ENCODE measurements around the gene DDX6. TPM values are rescaled to one million over a fixed set of nuclear protein-coding genes. Genes with fewer than 3 reads are reported as not detected.

The DDX6 gene
- total and polyA plus RNA-seq, 4 donors, result 11.3 to 98.4 (median 43.8) TPM

DNA sequence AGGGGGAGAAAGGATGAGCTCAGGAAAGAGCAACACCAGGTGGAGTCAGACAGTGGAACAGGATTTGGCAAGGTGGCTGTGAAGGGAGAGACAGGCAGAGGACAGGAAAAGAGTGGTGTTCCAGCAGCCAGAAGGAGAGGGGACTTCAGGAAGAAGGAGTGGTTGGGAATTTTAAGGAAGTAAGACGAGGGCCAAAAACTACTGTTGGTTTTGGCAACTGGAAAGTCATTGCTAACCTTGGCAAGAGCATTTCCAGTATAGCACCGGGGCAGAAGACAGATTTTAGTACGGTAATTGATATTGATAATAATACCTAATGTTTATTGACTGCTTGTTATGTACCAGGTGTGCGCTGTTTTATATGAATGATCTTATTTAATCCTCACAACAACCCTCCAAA, 15.4 kb upstream of the DDX6 start:
- peaks cover 0 to 6% (median 2%) of the 10 kb centered on the region in 4 donors for H3K4me1 ChIP-seq (ENCODE audit: control insufficient read depth in 4 of 4, insufficient read depth in 4 of 4, low read length in 3 of 4)
- WGBS, result 43% methylated on average over 4 of the region's 4 CpGs
- no peaks in the 10 kb centered on the region for H3K9me3 ChIP-seq (ENCODE audit: control insufficient read depth in 4 of 4, low read length in 3 of 4)
- no peak overlapping the region for H3K4me3 ChIP-seq (ENCODE audit: low read depth in 1 of 3, low read length in 3 of 3)
- DNase-seq (ENCODE audit: low spot score), result no peak
- no peak overlapping the region for H3K27ac ChIP-seq (ENCODE audit: low read depth in 1 of 2, low read length in 2 of 2)
- H3K9ac ChIP-seq (ENCODE audit: low read depth in 1 of 2, low read length in 2 of 2), result no peak overlapping the region
- no peaks in the 10 kb centered on the region for H3K36me3 ChIP-seq (ENCODE audit: control insufficient read depth in 4 of 4, insufficient read depth in 3 of 4, low read depth in 1 of 4, low read length in 3 of 4)
- TF ChIP-seq HNF4G (IDR thresholded peaks at IDR 0.05) (no peak), CTCF (IDR thresholded peaks at IDR 0.05; ENCODE audit: low read depth, low read length, missing input control) (no peak), RAD21 (IDR thresholded peaks at IDR 0.05) (no peak)
- no peaks in the 10 kb centered on the region for H3K27me3 ChIP-seq (ENCODE audit: control insufficient read depth in 4 of 4, insufficient read depth in 4 of 4, low read length in 3 of 4)

GRCh38 chr11:118804094-118804493, 13.1 kb upstream of the DDX6 start:
- WGBS, result 98% methylated on average over 3 of the region's 3 CpGs
- H3K4me1 ChIP-seq (ENCODE audit: control insufficient read depth in 4 of 4, insufficient read depth in 4 of 4, low read length in 3 of 4), result peaks cover 0 to 6% (median 2%) of the 10 kb centered on the region in 4 donors
- no peak overlapping the region for H3K4me3 ChIP-seq (ENCODE audit: low read depth in 1 of 3, low read length in 3 of 3)
- no peak for DNase-seq (ENCODE audit: low spot score)
- H3K27ac ChIP-seq (ENCODE audit: low read depth in 1 of 2, low read length in 2 of 2), result no peak overlapping the region
- H3K9ac ChIP-seq (ENCODE audit: low read depth in 1 of 2, low read length in 2 of 2), result no peak overlapping the region
- TF ChIP-seq, protein P1, sequence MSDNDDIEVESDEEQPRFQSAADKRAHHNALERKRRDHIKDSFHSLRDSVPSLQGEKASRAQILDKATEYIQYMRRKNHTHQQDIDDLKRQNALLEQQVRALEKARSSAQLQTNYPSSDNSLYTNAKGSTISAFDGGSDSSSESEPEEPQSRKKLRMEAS (IDR thresholded peaks at IDR 0.05), result no peak
- TF ChIP-seq YY1 (IDR thresholded peaks at IDR 0.05) (no peak), HNF4A (conservative IDR thresholded peaks at IDR 0.05) (no peak), NR2F2 (IDR thresholded peaks at IDR 0.05) (no peak), REST (IDR thresholded peaks at IDR 0.05) (no peak), RAD21 (IDR thresholded peaks at IDR 0.05) (no peak), FOXA1 (IDR thresholded peaks at IDR 0.05) (no peak), CTCF (IDR thresholded peaks at IDR 0.05; ENCODE audit: low read depth, low read length, missing input control) (no peak), JUND (IDR thresholded peaks at IDR 0.05) (no peak), RXRA (IDR thresholded peaks at IDR 0.05) (no peak), ZBTB33 (IDR thresholded peaks at IDR 0.05) (no peak), TAF1 (conservative IDR thresholded peaks at IDR 0.05) (no peak), GABPA (IDR thresholded peaks at IDR 0.05 in 1 of 2, conservative IDR thresholded peaks at IDR 0.05 in 1 of 2) (no peak), EGR1 (IDR thresholded peaks at IDR 0.05; ENCODE audit: low read depth in 2 of 2) (no peak), SP1 (IDR thresholded peaks at IDR 0.05) (no peak), HNF4G (IDR thresholded peaks at IDR 0.05) (no peak), FOXA2 (IDR thresholded peaks at IDR 0.05) (no peak)
- TF ChIP-seq, protein P2, sequence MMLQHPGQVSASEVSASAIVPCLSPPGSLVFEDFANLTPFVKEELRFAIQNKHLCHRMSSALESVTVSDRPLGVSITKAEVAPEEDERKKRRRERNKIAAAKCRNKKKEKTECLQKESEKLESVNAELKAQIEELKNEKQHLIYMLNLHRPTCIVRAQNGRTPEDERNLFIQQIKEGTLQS (IDR thresholded peaks at IDR 0.05), result no peak
- no peaks in the 10 kb centered on the region for H3K9me3 ChIP-seq (ENCODE audit: control insufficient read depth in 4 of 4, low read length in 3 of 4)
- H3K27me3 ChIP-seq (ENCODE audit: control insufficient read depth in 4 of 4, insufficient read depth in 4 of 4, low read length in 3 of 4), result no peaks in the 10 kb centered on the region
- H3K36me3 ChIP-seq (ENCODE audit: control insufficient read depth in 4 of 4, insufficient read depth in 3 of 4, low read depth in 1 of 4, low read length in 3 of 4), result no peaks in the 10 kb centered on the region

Measured in liver (tissue), 9 donors.